ENCODE measurements around the gene PLA2R1.

PLA2R1 gene

GRCh38 chr2:160045703-160046210 lies 16.7 kb downstream of the PLA2R1 start:
- Histone ChIP-seq H2BK15ac (ENCODE audit: low read depth, poor library complexity, severe bottlenecking) (no peak overlapping the region), H3K36me3 (ENCODE audit: control insufficient read depth in 1 of 2, insufficient read depth in 2 of 2, low read depth in 1 of 2, low read length in 2 of 2) (peaks cover 21 to 45% of the 10 kb centered on the region in 2 experiments), H2BK5ac (ENCODE audit: low read depth, low read length, poor library complexity, severe bottlenecking) (no peak overlapping the region), H2BK120ac (ENCODE audit: low read depth, low read length) (no peak overlapping the region), H3K23ac (ENCODE audit: low read length in 2 of 2) (no peak overlapping the region), H3K79me1 (replicated peaks; ENCODE audit: low read length, poor library complexity, severe bottlenecking) (peaks cover 20% of the 10 kb centered on the region), H3K9ac (ENCODE audit: low read length) (no peak overlapping the region), H2BK12ac (ENCODE audit: low read length in 2 of 2) (no peak overlapping the region), H3K4me2 (ENCODE audit: low read length, poor library complexity, severe bottlenecking) (no peak overlapping the region), H4K91ac (ENCODE audit: low read length) (no peak overlapping the region), H3K4me1 (ENCODE audit: control insufficient read depth, insufficient read depth, low read depth, low read length) (no peaks in the 10 kb centered on the region), H3K27ac (ENCODE audit: low read length, poor library complexity, severe bottlenecking) (no peak overlapping the region), H3K9me3 (ENCODE audit: control insufficient read depth, low read length) (no peaks in the 10 kb centered on the region), H3K14ac (ENCODE audit: low read length in 2 of 2) (no peak overlapping the region), H4K8ac (ENCODE audit: low read length) (no peak overlapping the region), H2AK5ac (ENCODE audit: low read length, severe bottlenecking) (no peak overlapping the region), H3K27me3 (ENCODE audit: control insufficient read depth in 1 of 2, insufficient read depth in 1 of 2, low read length in 2 of 2) (no peaks in the 10 kb centered on the region), H3K18ac (ENCODE audit: low read depth in 1 of 2, low read length in 2 of 2) (no peak overlapping the region), H3K4me3 (ENCODE audit: insufficient read depth in 1 of 2, low read depth in 1 of 2, low read length in 2 of 2) (no peak overlapping the region), H3K4ac (ENCODE audit: low read depth in 1 of 2, low read length in 2 of 2) (no peak overlapping the region), H2AFZ (ENCODE audit: low read depth, low read length) (no peak overlapping the region)
- DNase-seq = no peak
- WGBS = 87% methylated on average over 7 of the region's 7 CpGs

GRCh38 chr2:160044728-160045127 lies 17.7 kb downstream of the PLA2R1 start:
- Histone ChIP-seq H3K23ac (ENCODE audit: low read length in 2 of 2) (no peak overlapping the region), H3K27ac (ENCODE audit: low read length, poor library complexity, severe bottlenecking) (no peak overlapping the region), H3K18ac (ENCODE audit: low read depth in 1 of 2, low read length in 2 of 2) (no peak overlapping the region), H2AFZ (ENCODE audit: low read depth, low read length) (no peak overlapping the region), H2BK15ac (ENCODE audit: low read depth, poor library complexity, severe bottlenecking) (no peak overlapping the region), H2BK120ac (ENCODE audit: low read depth, low read length) (no peak overlapping the region), H3K4ac (ENCODE audit: low read depth in 1 of 2, low read length in 2 of 2) (no peak overlapping the region), H4K8ac (ENCODE audit: low read length) (no peak overlapping the region), H3K9ac (ENCODE audit: low read length) (no peak overlapping the region), H4K91ac (ENCODE audit: low read length) (no peak overlapping the region), H2AK5ac (ENCODE audit: low read length, severe bottlenecking) (no peak overlapping the region), H3K27me3 (ENCODE audit: control insufficient read depth in 1 of 2, insufficient read depth in 1 of 2, low read length in 2 of 2) (no peaks in the 10 kb centered on the region), H3K14ac (ENCODE audit: low read length in 2 of 2) (no peak overlapping the region), H3K4me2 (ENCODE audit: low read length, poor library complexity, severe bottlenecking) (no peak overlapping the region), H3K4me3 (ENCODE audit: insufficient read depth in 1 of 2, low read depth in 1 of 2, low read length in 2 of 2) (no peak overlapping the region), H3K36me3 (ENCODE audit: control insufficient read depth in 1 of 2, insufficient read depth in 2 of 2, low read depth in 1 of 2, low read length in 2 of 2) (peaks cover 21 to 55% of the 10 kb centered on the region in 2 experiments), H3K4me1 (ENCODE audit: control insufficient read depth, insufficient read depth, low read depth, low read length) (no peaks in the 10 kb centered on the region), H2BK5ac (ENCODE audit: low read depth, low read length, poor library complexity, severe bottlenecking) (no peak overlapping the region), H3K79me1 (replicated peaks; ENCODE audit: low read length, poor library complexity, severe bottlenecking) (peaks cover 15% of the 10 kb centered on the region), H2BK12ac (ENCODE audit: low read length in 2 of 2) (no peak overlapping the region), H3K9me3 (ENCODE audit: control insufficient read depth, low read length) (no peaks in the 10 kb centered on the region)
- DNase-seq = no peak
- WGBS = 95% methylated on average over 8 of the region's 8 CpGs

DNA sequence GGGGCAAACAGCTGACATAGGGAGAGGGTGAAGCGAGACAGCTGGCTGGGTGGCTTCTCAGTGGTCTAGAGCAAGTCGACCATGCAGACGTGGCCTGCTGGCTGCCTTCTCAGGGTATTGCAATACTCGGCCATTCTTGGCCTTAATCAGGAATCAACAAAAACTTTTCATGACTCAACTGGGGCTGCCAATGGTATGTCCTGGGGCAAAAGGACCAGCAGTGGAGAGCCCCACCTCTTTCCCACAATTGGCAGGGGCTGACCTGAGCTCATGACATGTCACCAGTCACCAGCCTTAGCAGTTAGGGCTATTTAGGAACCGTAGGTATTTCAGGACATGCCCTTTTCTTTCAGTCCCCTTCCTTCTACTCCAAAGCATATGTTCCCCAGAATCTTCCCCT lies 19.1 kb downstream of the PLA2R1 start:
- no peak overlapping the region for H4K8ac ChIP-seq (ENCODE audit: low read length)
- H3K9ac ChIP-seq (ENCODE audit: low read length) = no peak overlapping the region
- no peak overlapping the region for H2AFZ ChIP-seq (ENCODE audit: low read depth, low read length)
- H3K9me3 ChIP-seq (ENCODE audit: control insufficient read depth, low read length) = no peaks in the 10 kb centered on the region
- no peak overlapping the region for H3K14ac ChIP-seq (ENCODE audit: low read length in 2 of 2)
- no peak overlapping the region for H3K27ac ChIP-seq (ENCODE audit: low read length, poor library complexity, severe bottlenecking)
- H3K27me3 ChIP-seq (ENCODE audit: control insufficient read depth in 1 of 2, insufficient read depth in 1 of 2, low read length in 2 of 2) = no peaks in the 10 kb centered on the region
- no peak overlapping the region for H4K91ac ChIP-seq (ENCODE audit: low read length)
- H3K4me2 ChIP-seq (ENCODE audit: low read length, poor library complexity, severe bottlenecking) = no peak overlapping the region
- H2BK120ac ChIP-seq (ENCODE audit: low read depth, low read length) = no peak overlapping the region
- no peak overlapping the region for H2BK5ac ChIP-seq (ENCODE audit: low read depth, low read length, poor library complexity, severe bottlenecking)
- 77% methylated on average over 5 of the region's 5 CpGs for WGBS
- H3K4ac ChIP-seq (ENCODE audit: low read depth in 1 of 2, low read length in 2 of 2) = no peak overlapping the region
- peak overlapping the region in 1 of 2 experiments; percentile 4 for H3K18ac ChIP-seq (ENCODE audit: low read depth in 1 of 2, low read length in 2 of 2)
- no peak overlapping the region for H3K4me3 ChIP-seq (ENCODE audit: insufficient read depth in 1 of 2, low read depth in 1 of 2, low read length in 2 of 2)
- H3K23ac ChIP-seq (ENCODE audit: low read length in 2 of 2) = no peak overlapping the region
- no peak overlapping the region for H2BK12ac ChIP-seq (ENCODE audit: low read length in 2 of 2)
- H3K79me1 ChIP-seq (replicated peaks; ENCODE audit: low read length, poor library complexity, severe bottlenecking) = peaks cover 15% of the 10 kb centered on the region
- DNase-seq = no peak
- no peaks in the 10 kb centered on the region for H3K4me1 ChIP-seq (ENCODE audit: control insufficient read depth, insufficient read depth, low read depth, low read length)
- no peak overlapping the region for H2BK15ac ChIP-seq (ENCODE audit: low read depth, poor library complexity, severe bottlenecking)
- H2AK5ac ChIP-seq (ENCODE audit: low read length, severe bottlenecking) = no peak overlapping the region
- peaks cover 22 to 67% of the 10 kb centered on the region in 2 experiments for H3K36me3 ChIP-seq (ENCODE audit: control insufficient read depth in 1 of 2, insufficient read depth in 2 of 2, low read depth in 1 of 2, low read length in 2 of 2)

GRCh38 chr2:160042054-160042453 lies 20.4 kb downstream of the PLA2R1 start:
- H2BK12ac ChIP-seq (ENCODE audit: low read length in 2 of 2) = no peak overlapping the region
- DNase-seq = no peak
- no peaks in the 10 kb centered on the region for H3K27me3 ChIP-seq (ENCODE audit: control insufficient read depth in 1 of 2, insufficient read depth in 1 of 2, low read length in 2 of 2)
- no peak overlapping the region for H3K27ac ChIP-seq (ENCODE audit: low read length, poor library complexity, severe bottlenecking)
- no peak overlapping the region for H3K4me3 ChIP-seq (ENCODE audit: insufficient read depth in 1 of 2, low read depth in 1 of 2, low read length in 2 of 2)
- no peak overlapping the region for H2AFZ ChIP-seq (ENCODE audit: low read depth, low read length)
- no peak overlapping the region for H3K9ac ChIP-seq (ENCODE audit: low read length)
- no peak overlapping the region for H3K14ac ChIP-seq (ENCODE audit: low read length in 2 of 2)
- no peak overlapping the region for H4K91ac ChIP-seq (ENCODE audit: low read length)
- H4K8ac ChIP-seq (ENCODE audit: low read length) = no peak overlapping the region
- no peak overlapping the region for H3K18ac ChIP-seq (ENCODE audit: low read depth in 1 of 2, low read length in 2 of 2)
- H3K23ac ChIP-seq (ENCODE audit: low read length in 2 of 2) = no peak overlapping the region
- no peak overlapping the region for H3K4ac ChIP-seq (ENCODE audit: low read depth in 1 of 2, low read length in 2 of 2)
- peaks cover 13% of the 10 kb centered on the region for H3K79me1 ChIP-seq (replicated peaks; ENCODE audit: low read length, poor library complexity, severe bottlenecking)
- no peak overlapping the region for H2BK120ac ChIP-seq (ENCODE audit: low read depth, low read length)
- no peak overlapping the region for H2BK15ac ChIP-seq (ENCODE audit: low read depth, poor library complexity, severe bottlenecking)
- no peak overlapping the region for H2BK5ac ChIP-seq (ENCODE audit: low read depth, low read length, poor library complexity, severe bottlenecking)
- no peaks in the 10 kb centered on the region for H3K9me3 ChIP-seq (ENCODE audit: control insufficient read depth, low read length)
- WGBS = 96% methylated on average over 7 of the region's 7 CpGs
- peaks cover 27 to 79% of the 10 kb centered on the region in 2 experiments for H3K36me3 ChIP-seq (ENCODE audit: control insufficient read depth in 1 of 2, insufficient read depth in 2 of 2, low read depth in 1 of 2, low read length in 2 of 2)
- no peak overlapping the region for H2AK5ac ChIP-seq (ENCODE audit: low read length, severe bottlenecking)
- no peak overlapping the region for H3K4me2 ChIP-seq (ENCODE audit: low read length, poor library complexity, severe bottlenecking)
- H3K4me1 ChIP-seq (ENCODE audit: control insufficient read depth, insufficient read depth, low read depth, low read length) = peaks cover 1% of the 10 kb centered on the region
